ENCODE data around the gene FBLN2.

Gene FBLN2

DNA sequence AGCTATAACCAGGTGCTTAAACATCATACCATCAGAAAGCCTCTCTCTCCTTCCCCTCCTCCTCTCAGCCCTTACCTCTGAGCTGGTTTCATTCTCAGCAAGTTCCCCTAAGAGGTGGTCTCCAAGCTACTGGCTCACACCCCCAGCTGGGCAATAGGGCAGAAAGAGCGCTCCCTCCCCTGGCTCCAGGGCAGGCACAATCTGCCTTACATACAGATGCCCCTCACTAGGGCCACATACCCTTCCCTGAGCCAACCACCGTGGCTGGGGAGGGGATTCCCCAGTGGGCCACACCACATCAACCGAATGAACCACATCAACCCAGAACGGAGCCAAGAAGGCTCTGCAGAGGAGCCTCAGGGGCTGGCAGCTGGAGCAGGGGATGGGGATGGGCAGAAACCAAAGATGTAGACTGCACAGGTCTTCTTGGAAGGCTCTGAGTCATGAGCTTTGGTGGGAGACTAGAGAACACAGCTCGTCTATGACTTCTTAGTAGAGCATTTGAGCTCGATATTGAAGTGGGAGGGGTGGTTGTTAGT is 4.6 kb upstream of the FBLN2 start:
- peak; percentile 94 for ATAC-seq (ENCODE audit: insufficient read depth, low read depth)
- no peak overlapping the region for H3K4me3 ChIP-seq (ENCODE audit: low read depth in 1 of 2, low read length in 2 of 2)
- peak; percentile 96 for DNase-seq
- no peaks in the 10 kb centered on the region for H3K36me3 ChIP-seq (ENCODE audit: insufficient read depth, low read length)
- H4K20me1 ChIP-seq (ENCODE audit: insufficient read depth, low read length): no peaks in the 10 kb centered on the region
- H3K27ac ChIP-seq (ENCODE audit: low read length): peak overlapping the region; percentile 68
- H3K9me3 ChIP-seq (ENCODE audit: insufficient read depth, low read length, severe bottlenecking): peaks cover 5% of the 10 kb centered on the region
- no peak overlapping the region for H2AFZ ChIP-seq (ENCODE audit: low read depth, low read length)
- no peaks in the 10 kb centered on the region for H3K79me2 ChIP-seq (ENCODE audit: insufficient read depth, low read length)
- H3K27me3 ChIP-seq (ENCODE audit: insufficient read depth, low read length, poor library complexity): no peaks in the 10 kb centered on the region
- peak overlapping the region; percentile 30 for H3K4me2 ChIP-seq (ENCODE audit: insufficient read depth, low read length)
- TF ChIP-seq, protein P1, sequence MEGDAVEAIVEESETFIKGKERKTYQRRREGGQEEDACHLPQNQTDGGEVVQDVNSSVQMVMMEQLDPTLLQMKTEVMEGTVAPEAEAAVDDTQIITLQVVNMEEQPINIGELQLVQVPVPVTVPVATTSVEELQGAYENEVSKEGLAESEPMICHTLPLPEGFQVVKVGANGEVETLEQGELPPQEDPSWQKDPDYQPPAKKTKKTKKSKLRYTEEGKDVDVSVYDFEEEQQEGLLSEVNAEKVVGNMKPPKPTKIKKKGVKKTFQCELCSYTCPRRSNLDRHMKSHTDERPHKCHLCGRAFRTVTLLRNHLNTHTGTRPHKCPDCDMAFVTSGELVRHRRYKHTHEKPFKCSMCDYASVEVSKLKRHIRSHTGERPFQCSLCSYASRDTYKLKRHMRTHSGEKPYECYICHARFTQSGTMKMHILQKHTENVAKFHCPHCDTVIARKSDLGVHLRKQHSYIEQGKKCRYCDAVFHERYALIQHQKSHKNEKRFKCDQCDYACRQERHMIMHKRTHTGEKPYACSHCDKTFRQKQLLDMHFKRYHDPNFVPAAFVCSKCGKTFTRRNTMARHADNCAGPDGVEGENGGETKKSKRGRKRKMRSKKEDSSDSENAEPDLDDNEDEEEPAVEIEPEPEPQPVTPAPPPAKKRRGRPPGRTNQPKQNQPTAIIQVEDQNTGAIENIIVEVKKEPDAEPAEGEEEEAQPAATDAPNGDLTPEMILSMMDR (IDR thresholded peaks at IDR 0.05; ENCODE audit: borderline replicate concordance, extremely low read depth, low read length, poor library complexity, severe bottlenecking): peak; percentile 20
- no peak for TF ChIP-seq EZH2 (IDR thresholded peaks at IDR 0.05; ENCODE audit: borderline replicate concordance, low read depth, low read length, severe bottlenecking)
- H3K9ac ChIP-seq (ENCODE audit: low read depth, low read length): peak overlapping the region; percentile 2; the same call in 1 of the 2 replicates
- peaks cover 44% of the 10 kb centered on the region for H3K4me1 ChIP-seq (ENCODE audit: insufficient read depth, low read length)

DNA sequence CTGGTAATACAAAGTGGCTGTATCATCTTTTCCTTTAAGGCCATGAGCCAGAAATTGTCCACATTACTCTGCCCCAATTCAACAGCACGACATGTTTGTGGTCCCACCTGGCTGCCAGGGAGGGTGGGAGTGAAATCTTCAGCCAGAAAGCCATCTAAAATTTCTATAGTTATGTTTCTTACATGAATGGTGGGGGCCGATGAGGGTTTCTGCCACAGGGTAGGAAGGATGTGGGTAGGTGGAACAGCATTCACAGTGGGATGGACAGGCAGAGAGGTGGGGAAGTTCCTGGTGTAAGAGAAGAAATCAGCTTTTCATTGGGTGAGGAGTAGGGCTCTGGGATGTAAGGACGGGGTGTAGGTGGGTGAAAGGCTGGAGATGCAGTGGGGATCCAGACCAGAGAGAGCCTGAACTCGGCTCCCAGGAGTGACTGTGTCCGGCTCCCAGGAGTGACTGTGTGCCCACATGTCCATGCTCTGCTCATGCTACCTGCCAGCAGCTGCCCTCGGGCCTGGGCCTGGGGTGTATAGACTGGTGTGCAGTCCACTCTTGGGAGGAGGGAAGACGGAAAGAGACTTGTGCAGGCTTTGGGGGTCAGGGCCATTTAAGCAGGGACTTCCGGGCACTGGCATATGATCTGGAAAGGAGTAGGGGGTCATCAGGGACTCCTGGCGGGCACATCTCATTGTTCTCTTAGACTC is 3.8 kb upstream of the FBLN2 start:
- H3K4me1 ChIP-seq (ENCODE audit: insufficient read depth, low read length): peaks cover 49% of the 10 kb centered on the region
- no peaks in the 10 kb centered on the region for H3K36me3 ChIP-seq (ENCODE audit: insufficient read depth, low read length)
- DNase-seq (peak; percentile 69), ATAC-seq (ENCODE audit: insufficient read depth, low read depth) (peak; percentile 20)
- peak overlapping the region; percentile 25 for H3K4me2 ChIP-seq (ENCODE audit: insufficient read depth, low read length)
- H3K27ac ChIP-seq (ENCODE audit: low read length): peak overlapping the region; percentile 68
- H3K27me3 ChIP-seq (ENCODE audit: insufficient read depth, low read length, poor library complexity): no peaks in the 10 kb centered on the region
- TF ChIP-seq, protein P1 (IDR thresholded peaks at IDR 0.05; ENCODE audit: borderline replicate concordance, extremely low read depth, low read length, poor library complexity, severe bottlenecking): no peak
- no peak for TF ChIP-seq EZH2 (IDR thresholded peaks at IDR 0.05; ENCODE audit: borderline replicate concordance, low read depth, low read length, severe bottlenecking)
- H3K9ac ChIP-seq (ENCODE audit: low read depth, low read length): peak overlapping the region; percentile 2; the same call in 1 of the 2 replicates
- no peak overlapping the region for H3K4me3 ChIP-seq (ENCODE audit: low read depth in 1 of 2, low read length in 2 of 2)
- peaks cover 5% of the 10 kb centered on the region for H3K9me3 ChIP-seq (ENCODE audit: insufficient read depth, low read length, severe bottlenecking)
- no peaks in the 10 kb centered on the region for H4K20me1 ChIP-seq (ENCODE audit: insufficient read depth, low read length)
- H2AFZ ChIP-seq (ENCODE audit: low read depth, low read length): no peak overlapping the region
- H3K79me2 ChIP-seq (ENCODE audit: insufficient read depth, low read length): no peaks in the 10 kb centered on the region

DNA sequence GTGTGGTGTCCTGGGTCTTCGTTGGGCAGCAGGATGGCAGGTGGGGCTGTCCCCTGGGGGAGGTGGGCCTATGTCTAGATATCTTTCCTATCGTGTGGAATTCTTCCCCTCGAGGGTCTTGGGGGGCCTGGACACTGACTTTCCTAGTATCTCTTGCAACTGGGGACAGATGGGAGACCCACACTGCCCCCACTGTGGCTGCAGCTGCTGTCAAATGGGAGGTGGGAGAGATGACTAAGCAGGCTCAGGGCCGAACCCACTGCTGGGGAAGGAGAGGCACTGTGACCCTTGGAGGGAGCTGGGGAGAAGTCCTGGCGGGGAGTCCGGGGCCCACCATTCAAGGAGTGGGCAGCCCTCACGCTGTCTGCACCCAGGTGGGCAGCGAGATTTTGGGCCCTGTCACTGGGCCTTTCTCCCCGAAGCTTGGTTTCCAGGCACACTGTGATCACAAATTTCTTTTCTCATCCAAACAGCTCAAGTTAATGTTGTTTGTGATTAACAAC is 2.9 kb upstream of the FBLN2 start:
- H3K36me3 ChIP-seq (ENCODE audit: insufficient read depth, low read length): no peaks in the 10 kb centered on the region
- no peak overlapping the region for H3K9ac ChIP-seq (ENCODE audit: low read depth, low read length)
- TF ChIP-seq, protein P1 (IDR thresholded peaks at IDR 0.05; ENCODE audit: borderline replicate concordance, extremely low read depth, low read length, poor library complexity, severe bottlenecking): no peak
- TF ChIP-seq EZH2 (IDR thresholded peaks at IDR 0.05; ENCODE audit: borderline replicate concordance, low read depth, low read length, severe bottlenecking): no peak
- no peak overlapping the region for H2AFZ ChIP-seq (ENCODE audit: low read depth, low read length)
- peaks cover 51% of the 10 kb centered on the region for H3K4me1 ChIP-seq (ENCODE audit: insufficient read depth, low read length)
- H4K20me1 ChIP-seq (ENCODE audit: insufficient read depth, low read length): no peaks in the 10 kb centered on the region
- DNase-seq (no peak), ATAC-seq (ENCODE audit: insufficient read depth, low read depth) (no peak)
- no peaks in the 10 kb centered on the region for H3K79me2 ChIP-seq (ENCODE audit: insufficient read depth, low read length)
- no peak overlapping the region for H3K4me3 ChIP-seq (ENCODE audit: low read depth in 1 of 2, low read length in 2 of 2)
- no peak overlapping the region for H3K4me2 ChIP-seq (ENCODE audit: insufficient read depth, low read length)
- H3K27me3 ChIP-seq (ENCODE audit: insufficient read depth, low read length, poor library complexity): no peaks in the 10 kb centered on the region
- peak overlapping the region; percentile 46 for H3K27ac ChIP-seq (ENCODE audit: low read length)
- peaks cover 5% of the 10 kb centered on the region for H3K9me3 ChIP-seq (ENCODE audit: insufficient read depth, low read length, severe bottlenecking)
